ENCODE data around the gene ANO7. TPM values are rescaled to one million over a fixed set of nuclear protein-coding genes. Genes with fewer than 3 reads are reported as not detected.
A peak's percentile ranks its signal among the peaks of the same experiment; 100 is the strongest.

The ANO7 gene
- total RNA-seq, 2 experiments from 2014 or later = 2.1 to 2.4 TPM

- DNase-seq = no peak
- intact Hi-C loops (cut with DNase I, micrococcal nuclease) = loop anchor here (1.0 to 2.0 kb wide), 7 partner anchors 123 to 589 kb away; partner anchors contain the start of genes ATG4B (in 1 of the 2), DTYMK (in 1 of the 2), DUSP28 (in 1 of the 2) and FARP2 (in 1 of the 2)
- POLR2A ChIA-PET = interaction anchor here (0.6 to 1.0 kb wide), 4 partner anchors 21 to 157 kb away, joined by 4 to 6 read pairs (median 5); partner anchors contain the start of gene MTERF4
- no peaks in the 10 kb centered on the region for H3K27me3 Mint-ChIP-seq
- H3K36me3 Mint-ChIP-seq (ENCODE audit: low read depth) = peaks cover 13% of the 10 kb centered on the region
- CTCF ChIA-PET = interaction anchor here (0.6 to 4.0 kb wide), 9 partner anchors 30 to 489 kb away, joined by 3 to 14 read pairs (median 3); partner anchors contain the start of genes HDLBP and SEPTIN2
- no peak for ATAC-seq
- H3K4me3 Mint-ChIP-seq = peak overlapping the region; percentile 88
- H3K9me3 Mint-ChIP-seq (ENCODE audit: low read depth) = no peaks in the 10 kb centered on the region
- peaks cover 46% of the 10 kb centered on the region for H3K4me1 Mint-ChIP-seq
- peak overlapping the region; percentile 91 for H3K27ac Mint-ChIP-seq
These were observed 38.9 kb upstream of the ANO7 start for GRCh38 chr2:241149675-241149924.

GRCh38 chr2:241149925-241150659 lies 38.4 kb upstream of the ANO7 start, which contains the start of gene PPP1R7:
Gene PPP1R7 (plus strand): TSS chr2:241150467. CDS start chr2:241150496, 29 bp downstream.
- intact Hi-C loops (cut with DNase I, micrococcal nuclease) = loop anchor here (1.0 to 5.0 kb wide), 18 partner anchors 48 to 731 kb away; partner anchors contain the start of genes HDLBP (in 2 of the 2), MTERF4 (in 2 of the 2), SEPTIN2 (in 2 of the 2) and ATG4B (in 1 of the 2)
- Mint-ChIP-seq H3K9me3 (ENCODE audit: low read depth) (no peaks in the 10 kb centered on the region), H3K4me1 (peaks cover 51% of the 10 kb centered on the region), H3K4me3 (peak within 1 kb of the TSS; percentile 88), H3K36me3 (ENCODE audit: low read depth) (peaks cover 12% of the 10 kb centered on the region), H3K27ac (peak within 1 kb of the TSS; percentile 91), H3K27me3 (no peaks in the 10 kb centered on the region)
- ATAC-seq (peak; percentile 79), DNase-seq (peak; percentile 98)
- ChIA-PET POLR2A (interaction anchor here (0.6 to 1.9 kb wide), 5 partner anchors 22 to 157 kb away, joined by 4 to 7 read pairs (median 5); partner anchors contain the start of gene MTERF4), CTCF (interaction anchor here (0.6 to 4.0 kb wide), 10 partner anchors 30 to 488 kb away, joined by 3 to 14 read pairs (median 3); partner anchors contain the start of genes HDLBP and SEPTIN2)

GRCh38 chr2:241150660-241151530 lies 37.6 kb upstream of the ANO7 start:
- Mint-ChIP-seq H3K4me3 (peak overlapping the region; percentile 88), H3K4me1 (peaks cover 55% of the 10 kb centered on the region), H3K27ac (peak overlapping the region; percentile 91), H3K27me3 (no peaks in the 10 kb centered on the region), H3K36me3 (ENCODE audit: low read depth) (peaks cover 11% of the 10 kb centered on the region), H3K9me3 (ENCODE audit: low read depth) (no peaks in the 10 kb centered on the region)
- ChIA-PET CTCF (interaction anchor here (1.0 to 4.0 kb wide), 5 partner anchors 11 to 73 kb away, joined by 3 to 14 read pairs (median 3); no protein-coding TSS in a partner anchor), POLR2A (interaction anchor here (1.9 kb wide), 1 partner anchor 48 kb away, joined by 7 read pairs; no protein-coding TSS in a partner anchor)
- DNase-seq (no peak), ATAC-seq (no peak)
- intact Hi-C loops (cut with DNase I, micrococcal nuclease) = loop anchor here (1.0 to 5.0 kb wide), 12 partner anchors 49 to 730 kb away; partner anchors contain the start of genes MTERF4 (in 2 of the 2), CAPN10 (in 1 of the 2), D2HGDH (in 1 of the 2) and HDLBP (in 1 of the 2)

GRCh38 chr2:241151934-241152660 lies 36.4 kb upstream of the ANO7 start:
- Mint-ChIP-seq H3K4me3 (peak overlapping the region; percentile 88), H3K27ac (peak overlapping the region; percentile 89), H3K27me3 (no peaks in the 10 kb centered on the region), H3K36me3 (ENCODE audit: low read depth) (peaks cover 14% of the 10 kb centered on the region), H3K9me3 (ENCODE audit: low read depth) (no peaks in the 10 kb centered on the region), H3K4me1 (peaks cover 56% of the 10 kb centered on the region)
- no peak for DNase-seq
- intact Hi-C loops (cut with DNase I, micrococcal nuclease) = loop anchor here in 1 of 2 experiments (2.0 to 5.0 kb wide), 3 partner anchors 67 to 459 kb away; no protein-coding TSS in a partner anchor
- ChIA-PET CTCF (interaction anchor here (1.3 to 4.0 kb wide), 2 partner anchors 12 to 74 kb away, joined by 5 to 14 read pairs; no protein-coding TSS in a partner anchor), POLR2A (interaction anchor here (1.9 kb wide), 1 partner anchor 50 kb away, joined by 7 read pairs; no protein-coding TSS in a partner anchor)
- ATAC-seq = no peak

- H3K27ac Mint-ChIP-seq = peak overlapping the region; percentile 70
- CTCF ChIA-PET = no interaction called here
- POLR2A ChIA-PET = no interaction called here
- H3K36me3 Mint-ChIP-seq (ENCODE audit: low read depth) = peaks cover 24% of the 10 kb centered on the region
- H3K4me1 Mint-ChIP-seq = peaks cover 51% of the 10 kb centered on the region
- ATAC-seq (no peak), DNase-seq (peak; percentile 34)
- no peaks in the 10 kb centered on the region for H3K9me3 Mint-ChIP-seq (ENCODE audit: low read depth)
- peak overlapping the region; percentile 2 for H3K4me3 Mint-ChIP-seq
- no peaks in the 10 kb centered on the region for H3K27me3 Mint-ChIP-seq
- intact Hi-C loops (cut with DNase I, micrococcal nuclease) = loop anchor here in 1 of 2 experiments (5.0 kb wide), 1 partner anchor 301 kb away; no protein-coding TSS in a partner anchor
These were observed 34.9 kb upstream of the ANO7 start for GRCh38 chr2:241153616-241154015.

- H3K9me3 Mint-ChIP-seq (ENCODE audit: low read depth) = no peaks in the 10 kb centered on the region
- peak overlapping the region; percentile 56 for H3K27ac Mint-ChIP-seq
- intact Hi-C loops (cut with DNase I, micrococcal nuclease) = loop anchor here in 1 of 2 experiments (1.0 to 5.0 kb wide), 2 partner anchors 25 to 303 kb away; no protein-coding TSS in a partner anchor
- H3K36me3 Mint-ChIP-seq (ENCODE audit: low read depth) = peaks cover 31% of the 10 kb centered on the region
- DNase-seq (peak; percentile 70), ATAC-seq (peak; percentile 42)
- ChIA-PET POLR2A (interaction anchor here (0.6 kb wide), 1 partner anchor 9 kb away, joined by 4 read pairs; no protein-coding TSS in a partner anchor), CTCF (interaction anchor here (0.9 kb wide), 1 partner anchor 76 kb away, joined by 3 read pairs; no protein-coding TSS in a partner anchor)
- no peaks in the 10 kb centered on the region for H3K27me3 Mint-ChIP-seq
- peaks cover 51% of the 10 kb centered on the region for H3K4me1 Mint-ChIP-seq
- no peak overlapping the region for H3K4me3 Mint-ChIP-seq
These were observed 33.6 kb upstream of the ANO7 start for GRCh38 chr2:241154915-241155314.

- Mint-ChIP-seq H3K36me3 (ENCODE audit: low read depth) (peaks cover 31% of the 10 kb centered on the region), H3K9me3 (ENCODE audit: low read depth) (no peaks in the 10 kb centered on the region), H3K27me3 (no peaks in the 10 kb centered on the region), H3K4me1 (peaks cover 48% of the 10 kb centered on the region), H3K27ac (peak overlapping the region; percentile 57), H3K4me3 (no peak overlapping the region)
- no peak for ATAC-seq
- DNase-seq = no peak
- ChIA-PET POLR2A (no interaction called here), CTCF (no interaction called here)
- intact Hi-C loops (cut with DNase I, micrococcal nuclease) = loop anchor here in 1 of 2 experiments (1.0 kb wide), 1 partner anchor 24 kb away; no protein-coding TSS in a partner anchor
These were observed 32.5 kb upstream of the ANO7 start for GRCh38 chr2:241155936-241156335.

- no peak for ATAC-seq
- DNase-seq = no peak
- Mint-ChIP-seq H3K9me3 (ENCODE audit: low read depth) (no peaks in the 10 kb centered on the region), H3K27me3 (no peaks in the 10 kb centered on the region), H3K36me3 (ENCODE audit: low read depth) (peaks cover 32% of the 10 kb centered on the region), H3K4me1 (peaks cover 37% of the 10 kb centered on the region), H3K4me3 (no peak overlapping the region), H3K27ac (peak overlapping the region; percentile 32)
- intact Hi-C loops (cut with DNase I, micrococcal nuclease) = no loop called here
- ChIA-PET CTCF (no interaction called here), POLR2A (interaction anchor here (0.5 kb wide), 1 partner anchor 57 kb away, joined by 3 read pairs; no protein-coding TSS in a partner anchor)
These were observed 31.5 kb upstream of the ANO7 start for GRCh38 chr2:241156971-241157441.

- H3K4me1 Mint-ChIP-seq = peaks cover 30% of the 10 kb centered on the region
- intact Hi-C loops (cut with DNase I, micrococcal nuclease) = no loop called here
These were observed 30.5 kb upstream of the ANO7 start for GRCh38 chr2:241157841-241158545.

More at GRCh38 chr2:241157841-241158545, 30.5 kb upstream of the ANO7 start:
- H3K27ac Mint-ChIP-seq = no peak overlapping the region
- ATAC-seq (no peak), DNase-seq (no peak)
- ChIA-PET POLR2A (interaction anchor here (0.5 kb wide), 1 partner anchor 56 kb away, joined by 3 read pairs; no protein-coding TSS in a partner anchor), CTCF (interaction anchor here (0.6 kb wide), 1 partner anchor 9 kb away, joined by 3 read pairs; no protein-coding TSS in a partner anchor)
- no peaks in the 10 kb centered on the region for H3K27me3 Mint-ChIP-seq
- no peaks in the 10 kb centered on the region for H3K9me3 Mint-ChIP-seq (ENCODE audit: low read depth)
- H3K36me3 Mint-ChIP-seq (ENCODE audit: low read depth) = peaks cover 36% of the 10 kb centered on the region
- no peak overlapping the region for H3K4me3 Mint-ChIP-seq
